ENCODE data around the gene TRIM43B.
"Not testable (repeated sequence)": the region's sequence is repeated elsewhere in the genome, so short reads cannot be mapped to it uniquely, and the experiment has no call there.

TRIM43B gene

GRCh38 chr2:95466572-95466971 is 18.0 kb downstream of the TRIM43B start:
- H3K9me3 Mint-ChIP-seq; H3K4me1 Mint-ChIP-seq (ENCODE audit: low read depth); H3K27ac Mint-ChIP-seq; H3K27me3 Mint-ChIP-seq; H3K4me3 Mint-ChIP-seq; H3K36me3 Mint-ChIP-seq (ENCODE audit: low read depth); intact Hi-C loops (cut with micrococcal nuclease): not testable (repeated sequence)

GRCh38 chr2:95463292-95463691 is 21.3 kb downstream of the TRIM43B start:
- H3K27me3 Mint-ChIP-seq; intact Hi-C loops (cut with micrococcal nuclease); H3K9me3 Mint-ChIP-seq; H3K4me1 Mint-ChIP-seq (ENCODE audit: low read depth); H3K4me3 Mint-ChIP-seq; H3K36me3 Mint-ChIP-seq (ENCODE audit: low read depth); H3K27ac Mint-ChIP-seq: not testable (repeated sequence)

- H3K27ac Mint-ChIP-seq; H3K4me1 Mint-ChIP-seq (ENCODE audit: low read depth); H3K27me3 Mint-ChIP-seq; H3K36me3 Mint-ChIP-seq (ENCODE audit: low read depth); intact Hi-C loops (cut with micrococcal nuclease); H3K4me3 Mint-ChIP-seq; H3K9me3 Mint-ChIP-seq: not testable (repeated sequence)
Observed at GRCh38 chr2:95445317-95445716, 39.2 kb downstream of the TRIM43B start.

GRCh38 chr2:95442474-95443099 is 42.0 kb downstream of the TRIM43B start:
- H3K9me3 Mint-ChIP-seq; H3K4me1 Mint-ChIP-seq (ENCODE audit: low read depth); H3K4me3 Mint-ChIP-seq; H3K36me3 Mint-ChIP-seq (ENCODE audit: low read depth); H3K27ac Mint-ChIP-seq; H3K27me3 Mint-ChIP-seq; intact Hi-C loops (cut with micrococcal nuclease): not testable (repeated sequence)

GRCh38 chr2:95435872-95436209 is 48.7 kb downstream of the TRIM43B start:
- H3K27ac Mint-ChIP-seq; H3K4me1 Mint-ChIP-seq (ENCODE audit: low read depth); H3K4me3 Mint-ChIP-seq; H3K36me3 Mint-ChIP-seq (ENCODE audit: low read depth); H3K9me3 Mint-ChIP-seq; intact Hi-C loops (cut with micrococcal nuclease); H3K27me3 Mint-ChIP-seq: not testable (repeated sequence)

- H3K27ac Mint-ChIP-seq; H3K36me3 Mint-ChIP-seq (ENCODE audit: low read depth); intact Hi-C loops (cut with micrococcal nuclease): not testable (repeated sequence)
Observed at GRCh38 chr2:95435162-95435871, 49.2 kb downstream of the TRIM43B start.

GRCh38 chr2:95434507-95435076 is 50.0 kb downstream of the TRIM43B start:
- intact Hi-C loops (cut with micrococcal nuclease); H3K4me3 Mint-ChIP-seq; H3K27ac Mint-ChIP-seq; H3K27me3 Mint-ChIP-seq; H3K9me3 Mint-ChIP-seq; H3K4me1 Mint-ChIP-seq (ENCODE audit: low read depth); H3K36me3 Mint-ChIP-seq (ENCODE audit: low read depth): not testable (repeated sequence)

More at GRCh38 chr2:95435162-95435871, 49.2 kb downstream of the TRIM43B start:
- H3K9me3 Mint-ChIP-seq; H3K4me3 Mint-ChIP-seq; H3K27me3 Mint-ChIP-seq; H3K4me1 Mint-ChIP-seq (ENCODE audit: low read depth): not testable (repeated sequence)

- H3K27ac Mint-ChIP-seq; intact Hi-C loops (cut with micrococcal nuclease); H3K4me3 Mint-ChIP-seq; H3K36me3 Mint-ChIP-seq (ENCODE audit: low read depth); H3K9me3 Mint-ChIP-seq; H3K4me1 Mint-ChIP-seq (ENCODE audit: low read depth); H3K27me3 Mint-ChIP-seq: not testable (repeated sequence)
Observed at GRCh38 chr2:95433973-95434372, 50.6 kb downstream of the TRIM43B start.

GRCh38 chr2:95433373-95433772 is 51.2 kb downstream of the TRIM43B start:
- H3K4me1 Mint-ChIP-seq (ENCODE audit: low read depth); H3K27me3 Mint-ChIP-seq; H3K27ac Mint-ChIP-seq; intact Hi-C loops (cut with micrococcal nuclease); H3K36me3 Mint-ChIP-seq (ENCODE audit: low read depth); H3K9me3 Mint-ChIP-seq; H3K4me3 Mint-ChIP-seq: not testable (repeated sequence)

- intact Hi-C loops (cut with micrococcal nuclease); H3K4me1 Mint-ChIP-seq (ENCODE audit: low read depth); H3K27me3 Mint-ChIP-seq; H3K36me3 Mint-ChIP-seq (ENCODE audit: low read depth); H3K4me3 Mint-ChIP-seq; H3K9me3 Mint-ChIP-seq; H3K27ac Mint-ChIP-seq: not testable (repeated sequence)
Observed at GRCh38 chr2:95429748-95430467, 54.6 kb downstream of the TRIM43B start.

- H3K4me3 Mint-ChIP-seq; H3K27ac Mint-ChIP-seq; intact Hi-C loops (cut with micrococcal nuclease); H3K4me1 Mint-ChIP-seq (ENCODE audit: low read depth); H3K27me3 Mint-ChIP-seq; H3K9me3 Mint-ChIP-seq; H3K36me3 Mint-ChIP-seq (ENCODE audit: low read depth): not testable (repeated sequence)
Observed at GRCh38 chr2:95427196-95427867, 57.2 kb downstream of the TRIM43B start.

Data from dendritic cell treated with granulocyte-macrophage colony-stimulating factor and Interleukin-4, amounts not matched to agents 40 ng/mL and 50 ng/mL, for 4 days (primary cell).